ENCODE results near the gene SPCS1.
A peak's percentile ranks its signal among the peaks of the same experiment; 100 is the strongest.

Gene SPCS1

GRCh38 chr3:52730681-52731080 is 24.8 kb downstream of the SPCS1 start:
- DNase-seq (ENCODE audit: low spot score): no peak

DNA sequence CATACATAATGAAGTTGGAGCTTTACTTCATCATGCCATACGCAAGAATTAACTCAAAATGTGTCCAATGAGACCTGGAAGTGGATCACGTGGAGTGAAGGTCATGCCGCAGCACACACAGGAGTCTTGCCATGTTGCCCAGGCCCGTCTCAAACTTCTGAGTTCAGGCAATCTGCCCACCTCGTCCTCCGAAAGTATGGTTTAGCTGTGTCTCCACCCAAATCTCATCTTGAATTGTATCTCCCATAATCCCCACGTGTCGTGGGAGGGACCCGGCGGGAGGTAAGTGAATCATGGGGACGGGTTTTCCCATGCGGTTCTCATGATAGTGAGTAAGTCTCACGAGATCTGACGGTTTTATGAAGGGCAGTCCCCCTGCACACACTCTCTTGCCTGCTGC is 25.7 kb downstream of the SPCS1 start:
- no peak for DNase-seq (ENCODE audit: low spot score)

DNA sequence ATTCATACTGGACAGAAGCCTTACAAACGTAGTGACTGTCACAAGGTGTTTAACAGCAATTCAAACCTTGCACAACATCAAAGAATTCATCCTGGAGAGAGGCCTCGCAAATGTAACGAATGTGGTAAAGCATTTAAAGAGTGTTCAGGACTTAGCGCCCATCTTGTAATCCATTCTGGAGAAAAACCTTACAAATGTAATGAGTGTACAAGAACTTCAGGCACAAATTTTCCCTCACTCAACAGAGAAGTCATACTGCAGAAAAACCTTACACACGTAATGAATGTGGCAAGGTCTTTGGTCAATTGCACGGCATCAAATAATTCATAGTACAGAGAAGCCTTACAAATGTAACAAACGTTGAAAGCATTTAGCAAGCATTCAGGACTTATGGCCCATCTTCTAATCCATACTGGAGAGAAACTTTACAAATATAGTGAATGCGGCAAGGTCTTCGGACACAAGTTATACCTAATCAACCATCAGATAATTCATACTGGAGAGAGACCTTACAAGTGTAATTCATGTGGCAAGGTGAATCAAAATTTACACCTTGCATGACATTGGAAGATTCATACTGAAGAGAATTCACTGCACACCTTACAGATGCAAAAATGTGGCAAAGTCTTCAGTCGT is 27.5 kb downstream of the SPCS1 start:
- no peak for DNase-seq (ENCODE audit: low spot score)

- DNase-seq (ENCODE audit: low spot score): no peak
Measured at GRCh38 chr3:52739730-52740129, 33.8 kb downstream of the SPCS1 start.

DNA sequence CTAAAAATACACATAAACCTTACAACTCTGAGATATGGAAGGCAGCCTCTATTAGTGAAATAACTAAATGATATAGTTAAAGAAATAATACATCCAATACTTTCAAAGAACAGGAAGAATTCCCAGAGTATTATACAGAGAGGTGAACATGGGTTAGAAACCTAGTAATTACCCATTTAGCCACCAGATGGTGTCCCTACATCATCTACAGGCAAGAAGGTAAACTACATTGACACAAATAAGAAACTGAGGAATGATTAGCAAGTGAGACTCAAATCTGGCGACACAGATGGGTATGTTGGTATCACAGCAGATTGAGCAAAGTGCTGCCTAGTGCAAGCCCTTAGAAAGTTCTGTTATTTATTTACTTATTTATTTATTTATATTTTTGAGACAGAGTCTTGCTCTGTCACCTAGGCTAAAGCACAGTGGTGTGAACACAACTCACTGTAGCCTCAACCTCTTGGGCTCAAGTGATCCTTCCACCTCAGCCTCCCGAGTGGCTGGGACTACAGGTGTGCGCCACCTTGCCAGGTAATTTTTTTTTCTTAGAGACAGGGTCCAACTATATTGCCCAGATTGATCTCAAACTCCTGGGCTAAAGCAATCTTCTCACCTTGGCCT is 36.6 kb downstream of the SPCS1 start:
- peak; percentile 58 for DNase-seq (ENCODE audit: low spot score)

DNA sequence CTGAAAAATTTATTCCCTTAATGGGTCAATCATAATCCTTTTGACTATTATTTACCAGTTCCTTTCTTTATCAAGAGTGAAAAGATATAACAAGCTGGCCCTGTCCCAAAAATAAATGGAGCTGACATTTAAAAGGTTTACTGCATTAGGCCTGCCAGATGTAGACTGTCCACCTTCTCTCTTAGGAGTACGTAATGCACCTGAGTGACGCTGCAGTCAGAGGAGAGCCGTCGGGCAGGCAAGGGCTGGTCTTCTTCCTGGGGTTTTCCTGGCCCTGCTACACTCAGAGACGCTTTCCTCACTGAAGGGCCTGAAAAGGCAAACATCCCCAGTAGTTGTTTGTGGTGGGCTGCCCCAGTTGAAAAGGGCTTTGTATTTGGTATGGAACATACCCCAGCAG is 37.2 kb downstream of the SPCS1 start:
- DNase-seq (ENCODE audit: low spot score): no peak

- no peak for DNase-seq (ENCODE audit: low spot score)
Measured at GRCh38 chr3:52743721-52744120, 37.8 kb downstream of the SPCS1 start.

GRCh38 chr3:52752045-52752660 is 46.2 kb downstream of the SPCS1 start:
- no peak for DNase-seq (ENCODE audit: low spot score)

DNA sequence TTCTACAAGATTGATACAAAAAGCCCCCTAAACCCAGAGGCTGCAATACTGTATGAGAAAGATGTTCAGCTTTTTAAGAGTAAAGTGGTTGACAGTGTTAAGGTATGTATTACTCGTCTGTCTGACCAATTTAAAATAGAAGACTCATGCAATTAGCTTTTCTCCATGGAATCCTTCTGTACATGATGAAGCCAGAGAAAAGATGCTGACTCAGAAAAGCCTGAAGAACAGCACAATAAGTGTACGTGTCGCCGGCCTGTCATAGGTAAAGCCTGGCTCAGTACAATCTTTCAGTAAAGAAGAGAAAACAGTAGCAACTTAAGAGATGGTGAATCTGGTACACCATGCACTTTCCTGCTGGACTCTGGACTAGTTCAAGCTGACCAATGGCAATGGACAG is 48.5 kb downstream of the SPCS1 start:
- DNase-seq (ENCODE audit: low spot score): no peak

GRCh38 chr3:52756141-52756540 is 50.2 kb downstream of the SPCS1 start:
- DNase-seq (ENCODE audit: low spot score): no peak
